Neural cell (in vitro differentiated cells): Measurements from ENCODE around the gene RUSF1. TPM values are rescaled to one million over a fixed set of nuclear protein-coding genes. Genes with fewer than 3 reads are reported as not detected.

Experiments
- H2AFZ ChIP-seq: fragments of 200-600, 300-800 bp; sonication (generic), shearing (Covaris generic); 2 replicates; pipeline ENCODE4 v1.6.0; 2014; ENCODE audit warnings: low read depth, mild to moderate bottlenecking, antibody characterized with exemption, low read length, moderate library complexity
- H3F3A ChIP-seq: fragments of 200-600 bp; shearing (Covaris generic); 2 replicates; pipeline ENCODE4 v1.6.1; 2016; ENCODE audit warnings: mild to moderate bottlenecking, moderate library complexity, mixed read lengths, antibody characterized with exemption, low read length; ENCODE audit not compliant: insufficient read depth, poor library complexity, severe bottlenecking
- H3K27ac ChIP-seq: fragments of 200-600, 300-800 bp; sonication (generic), shearing (Covaris generic); 2 replicates; pipeline ENCODE4 v1.5.1; 2014; ENCODE audit warnings: mild to moderate bottlenecking, low read length, moderate library complexity
- H3K27me3 ChIP-seq: fragments of 300-800, 200-600 bp; sonication (generic), shearing (Covaris generic); 2 replicates; pipeline ENCODE4 v1.6.0; 2014; ENCODE audit warnings: mild to moderate bottlenecking, low read depth, low read length, moderate library complexity; ENCODE audit not compliant: insufficient read depth
- H3K36me3 ChIP-seq: fragments of 300-800, 200-600 bp; sonication (generic), shearing (Covaris generic); 2 replicates; pipeline ENCODE4 v1.5.1; 2014; ENCODE audit warnings: mild to moderate bottlenecking, antibody characterized with exemption, low read length, moderate library complexity; ENCODE audit not compliant: insufficient read depth
- H3K4me2 ChIP-seq: fragments of 300-800, 200-600 bp; sonication (generic), shearing (Covaris generic); 2 replicates; pipeline ENCODE4 v1.6.0; 2014; ENCODE audit warnings: mild to moderate bottlenecking, low read length
- H3K4me3 ChIP-seq: fragments of 300-800, 200-600 bp; sonication (generic), shearing (Covaris generic); 2 replicates; pipeline ENCODE4 v1.5.1; 2014; ENCODE audit warnings: mild to moderate bottlenecking, low read length, moderate library complexity
- H3K79me2 ChIP-seq: fragments of 200-600 bp; shearing (Covaris generic); replicated peaks from 2 replicates; pipeline ENCODE4 v1.6.0; 2014; ENCODE audit warnings: mild to moderate bottlenecking, low read length, moderate library complexity; ENCODE audit not compliant: insufficient read depth
- H3K9ac ChIP-seq: fragments of 300-800, 200-600 bp; sonication (generic), shearing (Covaris generic); 2 replicates; pipeline ENCODE4 v1.6.1; 2016; ENCODE audit warnings: mild to moderate bottlenecking, low read length, mixed read lengths
- H3K9me2 ChIP-seq: fragments of 200-600 bp; shearing (Covaris generic); 2 replicates; pipeline ENCODE4 v1.6.1; 2016; ENCODE audit warnings: mild to moderate bottlenecking, low read length, mixed read lengths; ENCODE audit not compliant: insufficient read depth
- H3K9me3 ChIP-seq: fragments of 200-600, 300-800 bp; sonication (generic), shearing (Covaris generic); 2 replicates; pipeline ENCODE4 v1.6.1; 2016; ENCODE audit warnings: mild to moderate bottlenecking, mixed run types, low read length, moderate library complexity, mixed read lengths
- H4K20me1 ChIP-seq: fragments of 200-600 bp; shearing (Covaris generic); 2 replicates; pipeline ENCODE4 v1.6.1; 2016; ENCODE audit warnings: mild to moderate bottlenecking, mixed run types; ENCODE audit not compliant: insufficient read depth
- EP300 ChIP-seq: fragments of 450-650 bp; conservative IDR thresholded peaks from 2 replicates; pipeline ENCODE4 v1.6.1; 2014; ENCODE audit warnings: antibody characterized with exemption, mild to moderate bottlenecking, moderate library complexity; ENCODE audit not compliant: poor library complexity, severe bottlenecking
- EZH2 ChIP-seq: fragments of 200-600, 300-800 bp; shearing (Covaris generic), sonication (generic); IDR thresholded peaks from 2 replicates; pipeline ENCODE4 v1.6.1; 2014; ENCODE audit warnings: antibody characterized with exemption, low read length, borderline replicate concordance, mild to moderate bottlenecking; ENCODE audit not compliant: insufficient read depth, poor library complexity, severe bottlenecking
- MXI1 ChIP-seq: fragments of 450-650 bp; conservative IDR thresholded peaks from 2 replicates; pipeline ENCODE4 v1.6.1; 2014; ENCODE audit warnings: antibody characterized with exemption, mild to moderate bottlenecking; ENCODE audit not compliant: poor library complexity, severe bottlenecking
- POLR2AphosphoS5 ChIP-seq: IDR thresholded peaks from 2 replicates; pipeline ENCODE4 v1.6.1; 2012
- RAD21 ChIP-seq: fragments of 450-650 bp; conservative IDR thresholded peaks from 2 replicates; pipeline ENCODE4 v1.6.1; 2014; ENCODE audit warnings: antibody characterized with exemption, mild to moderate bottlenecking, moderate library complexity
- SMC3 ChIP-seq: fragments of 450-650 bp; conservative IDR thresholded peaks from 2 replicates; pipeline ENCODE4 v1.6.1; 2014; ENCODE audit warnings: antibody characterized with exemption, mild to moderate bottlenecking, moderate library complexity; ENCODE audit not compliant: poor library complexity
- TAF1 ChIP-seq: IDR thresholded peaks from 2 replicates; pipeline ENCODE4 v1.6.1; 2012; ENCODE audit warnings: low read depth
- polyA plus RNA-seq: library from polyadenylated mRNA; depleted of rRNA; stranded (reverse); fragments of >200 nt; gene quantifications from 2 replicates; pipeline ENCODE4 v1.2.3, GENCODE V29; 2014
- TF ChIP-seq, protein P1 (sequence below): IDR thresholded peaks from 2 replicates; pipeline ENCODE4 v1.6.1; 2012; ENCODE audit warnings: borderline replicate concordance
- TF ChIP-seq, protein P2 (sequence below): fragments of 450-650 bp; IDR thresholded peaks from 2 replicates; pipeline ENCODE4 v1.5.1; 2014; ENCODE audit warnings: antibody characterized with exemption, mild to moderate bottlenecking, moderate library complexity; ENCODE audit not compliant: poor library complexity, severe bottlenecking

RUSF1 gene
- polyA plus RNA-seq, 1 donor from 2014 or later = 108 TPM

DNA sequence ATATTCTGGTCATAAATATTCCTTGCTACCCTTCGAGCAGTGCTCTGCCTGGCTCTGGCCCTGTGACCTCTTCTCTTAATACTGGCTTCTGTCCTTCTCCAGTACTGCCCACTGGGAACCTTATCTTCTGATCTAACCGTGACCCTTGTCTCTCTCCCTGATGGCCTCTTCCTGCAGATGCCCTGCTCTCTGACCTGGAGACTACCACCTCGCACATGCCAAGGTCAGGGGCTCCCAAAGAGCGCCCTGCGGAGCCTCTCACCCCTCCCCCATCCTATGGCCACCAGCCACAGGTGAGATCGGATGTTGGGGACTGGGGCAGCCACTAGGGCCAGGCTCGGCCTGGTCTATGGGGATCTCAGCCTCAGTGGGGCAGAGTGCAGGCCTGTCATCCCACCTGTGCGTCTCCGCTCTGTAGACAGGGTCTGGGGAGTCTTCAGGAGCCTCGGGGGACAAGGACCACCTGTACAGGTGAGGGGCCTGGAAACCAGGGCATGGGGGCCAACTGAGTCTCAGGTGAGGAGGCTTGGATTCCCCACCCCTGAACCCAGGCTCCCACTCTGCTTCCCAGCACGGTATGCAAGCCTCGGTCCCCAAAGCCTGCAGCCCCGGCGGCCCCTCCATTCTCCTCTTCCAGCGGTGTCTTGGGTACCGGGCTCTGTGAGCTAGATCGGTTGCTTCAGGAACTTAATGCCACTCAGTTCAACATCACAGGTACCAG lies 34.8 kb downstream of the RUSF1 start:
- Histone ChIP-seq H4K20me1 (no peaks in the 10 kb centered on the region), H2AFZ (no peak overlapping the region), H3K9me2 (no peaks in the 10 kb centered on the region), H3K4me3 (no peak overlapping the region), H3F3A (no peaks in the 10 kb centered on the region), H3K27me3 (peaks cover 72% of the 10 kb centered on the region), H3K79me2 (no peaks in the 10 kb centered on the region), H3K9ac (no peak overlapping the region), H3K4me2 (no peak overlapping the region), H3K36me3 (no peaks in the 10 kb centered on the region), H3K9me3 (no peaks in the 10 kb centered on the region), H3K27ac (no peak overlapping the region)
- TF ChIP-seq POLR2AphosphoS5 (no peak), MXI1 (no peak), EZH2 (no peak), RAD21 (no peak)
- TF ChIP-seq, protein P1, sequence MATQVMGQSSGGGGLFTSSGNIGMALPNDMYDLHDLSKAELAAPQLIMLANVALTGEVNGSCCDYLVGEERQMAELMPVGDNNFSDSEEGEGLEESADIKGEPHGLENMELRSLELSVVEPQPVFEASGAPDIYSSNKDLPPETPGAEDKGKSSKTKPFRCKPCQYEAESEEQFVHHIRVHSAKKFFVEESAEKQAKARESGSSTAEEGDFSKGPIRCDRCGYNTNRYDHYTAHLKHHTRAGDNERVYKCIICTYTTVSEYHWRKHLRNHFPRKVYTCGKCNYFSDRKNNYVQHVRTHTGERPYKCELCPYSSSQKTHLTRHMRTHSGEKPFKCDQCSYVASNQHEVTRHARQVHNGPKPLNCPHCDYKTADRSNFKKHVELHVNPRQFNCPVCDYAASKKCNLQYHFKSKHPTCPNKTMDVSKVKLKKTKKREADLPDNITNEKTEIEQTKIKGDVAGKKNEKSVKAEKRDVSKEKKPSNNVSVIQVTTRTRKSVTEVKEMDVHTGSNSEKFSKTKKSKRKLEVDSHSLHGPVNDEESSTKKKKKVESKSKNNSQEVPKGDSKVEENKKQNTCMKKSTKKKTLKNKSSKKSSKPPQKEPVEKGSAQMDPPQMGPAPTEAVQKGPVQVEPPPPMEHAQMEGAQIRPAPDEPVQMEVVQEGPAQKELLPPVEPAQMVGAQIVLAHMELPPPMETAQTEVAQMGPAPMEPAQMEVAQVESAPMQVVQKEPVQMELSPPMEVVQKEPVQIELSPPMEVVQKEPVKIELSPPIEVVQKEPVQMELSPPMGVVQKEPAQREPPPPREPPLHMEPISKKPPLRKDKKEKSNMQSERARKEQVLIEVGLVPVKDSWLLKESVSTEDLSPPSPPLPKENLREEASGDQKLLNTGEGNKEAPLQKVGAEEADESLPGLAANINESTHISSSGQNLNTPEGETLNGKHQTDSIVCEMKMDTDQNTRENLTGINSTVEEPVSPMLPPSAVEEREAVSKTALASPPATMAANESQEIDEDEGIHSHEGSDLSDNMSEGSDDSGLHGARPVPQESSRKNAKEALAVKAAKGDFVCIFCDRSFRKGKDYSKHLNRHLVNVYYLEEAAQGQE = no peak

DNA sequence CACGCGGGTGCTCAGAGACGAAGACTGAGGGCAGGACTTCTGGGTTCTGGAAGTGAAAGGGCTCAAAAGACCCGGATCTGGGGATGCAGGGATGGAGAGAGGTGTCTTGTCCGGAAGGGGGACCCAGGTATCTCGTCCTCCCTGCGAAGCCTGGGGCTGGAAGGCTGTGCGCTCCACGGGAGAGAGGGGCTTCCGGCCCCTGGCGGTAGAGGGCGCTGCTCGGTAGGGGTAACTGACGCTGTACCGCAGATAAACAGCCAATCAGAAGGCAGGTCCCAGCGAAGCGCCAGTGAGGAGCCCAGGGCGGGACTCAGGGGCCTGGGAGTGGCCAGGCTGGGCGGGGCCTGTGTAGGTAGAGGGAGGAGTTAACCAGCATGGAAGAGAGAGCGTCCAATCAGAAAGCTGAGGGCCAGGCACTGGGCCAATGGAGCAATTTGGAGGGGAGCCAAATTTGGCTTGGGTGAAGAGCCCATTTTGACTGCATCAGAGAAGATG lies 35.4 kb downstream of the RUSF1 start:
- TF ChIP-seq RAD21 (no peak), POLR2AphosphoS5 (no peak), SMC3 (no peak), TAF1 (no peak), MXI1 (no peak), EZH2 (no peak), EP300 (no peak)
- TF ChIP-seq, protein P1 = no peak
- TF ChIP-seq, protein P2, sequence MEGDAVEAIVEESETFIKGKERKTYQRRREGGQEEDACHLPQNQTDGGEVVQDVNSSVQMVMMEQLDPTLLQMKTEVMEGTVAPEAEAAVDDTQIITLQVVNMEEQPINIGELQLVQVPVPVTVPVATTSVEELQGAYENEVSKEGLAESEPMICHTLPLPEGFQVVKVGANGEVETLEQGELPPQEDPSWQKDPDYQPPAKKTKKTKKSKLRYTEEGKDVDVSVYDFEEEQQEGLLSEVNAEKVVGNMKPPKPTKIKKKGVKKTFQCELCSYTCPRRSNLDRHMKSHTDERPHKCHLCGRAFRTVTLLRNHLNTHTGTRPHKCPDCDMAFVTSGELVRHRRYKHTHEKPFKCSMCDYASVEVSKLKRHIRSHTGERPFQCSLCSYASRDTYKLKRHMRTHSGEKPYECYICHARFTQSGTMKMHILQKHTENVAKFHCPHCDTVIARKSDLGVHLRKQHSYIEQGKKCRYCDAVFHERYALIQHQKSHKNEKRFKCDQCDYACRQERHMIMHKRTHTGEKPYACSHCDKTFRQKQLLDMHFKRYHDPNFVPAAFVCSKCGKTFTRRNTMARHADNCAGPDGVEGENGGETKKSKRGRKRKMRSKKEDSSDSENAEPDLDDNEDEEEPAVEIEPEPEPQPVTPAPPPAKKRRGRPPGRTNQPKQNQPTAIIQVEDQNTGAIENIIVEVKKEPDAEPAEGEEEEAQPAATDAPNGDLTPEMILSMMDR = no peak
- H3K9me3 ChIP-seq = no peaks in the 10 kb centered on the region
- peaks cover 65% of the 10 kb centered on the region for H3K27me3 ChIP-seq
- H3K4me3 ChIP-seq = no peak overlapping the region
- no peaks in the 10 kb centered on the region for H4K20me1 ChIP-seq
- H3F3A ChIP-seq = no peaks in the 10 kb centered on the region
- H3K79me2 ChIP-seq = no peaks in the 10 kb centered on the region
- no peak overlapping the region for H2AFZ ChIP-seq
- H3K27ac ChIP-seq = no peak overlapping the region
- no peaks in the 10 kb centered on the region for H3K9me2 ChIP-seq
- H3K9ac ChIP-seq = no peak overlapping the region
- no peak overlapping the region for H3K4me2 ChIP-seq
- H3K36me3 ChIP-seq = no peaks in the 10 kb centered on the region
